HG03469 (cell line): ENCODE results near the gene UNC13C.
A peak's percentile ranks its signal among the peaks of the same experiment; 100 is the strongest.
"Not testable (repeated sequence)": the region's sequence is repeated elsewhere in the genome, so short reads cannot be mapped to it uniquely, and the experiment has no call there.

Experiments used
- ATAC-seq: cut with Tn5 transposase; IDR thresholded peaks from one replicate; pipeline ENCODE4 v1.9.1; 2021; ENCODE audit warnings: mild to moderate bottlenecking, moderate library complexity, moderate number of reproducible peaks; ENCODE audit not compliant: unreplicated experiment

Gene UNC13C

GRCh38 chr15:54428596-54428995 is 450.4 kb downstream of the UNC13C start:
- ATAC-seq = no peak

- ATAC-seq = not testable (repeated sequence)
Measured at GRCh38 chr15:54450288-54450687, 472.0 kb downstream of the UNC13C start.

GRCh38 chr15:54456413-54456812 is 478.2 kb downstream of the UNC13C start:
- ATAC-seq = no peak

- ATAC-seq = no peak
Measured at GRCh38 chr15:54462511-54462913, 484.3 kb downstream of the UNC13C start.

GRCh38 chr15:54481819-54482218 is 503.6 kb downstream of the UNC13C start:
- no peak for ATAC-seq

- no peak for ATAC-seq
Measured at GRCh38 chr15:54482251-54482650, 504.0 kb downstream of the UNC13C start.

- ATAC-seq = no peak
Measured at GRCh38 chr15:54500330-54500729, 522.1 kb downstream of the UNC13C start.

- no peak for ATAC-seq
Measured at GRCh38 chr15:54502416-54503075, 524.3 kb downstream of the UNC13C start.

- no peak for ATAC-seq
Measured at GRCh38 chr15:54504695-54505094, 526.5 kb downstream of the UNC13C start.

GRCh38 chr15:54506977-54507524 is 528.8 kb downstream of the UNC13C start:
- no peak for ATAC-seq

GRCh38 chr15:54514601-54515000 is 536.4 kb downstream of the UNC13C start:
- ATAC-seq = no peak

GRCh38 chr15:54515664-54516582 is 537.7 kb downstream of the UNC13C start:
- ATAC-seq = no peak

- no peak for ATAC-seq
Measured at GRCh38 chr15:54517366-54517765, 539.1 kb downstream of the UNC13C start.

GRCh38 chr15:54518156-54518882 is 540.1 kb downstream of the UNC13C start:
- ATAC-seq = no peak

GRCh38 chr15:54519577-54519976 is 541.3 kb downstream of the UNC13C start:
- ATAC-seq = peak; percentile 53

GRCh38 chr15:54520616-54521015 is 542.4 kb downstream of the UNC13C start:
- no peak for ATAC-seq

- no peak for ATAC-seq
Measured at GRCh38 chr15:54521206-54521605, 543.0 kb downstream of the UNC13C start.

GRCh38 chr15:54528021-54528420 is 549.8 kb downstream of the UNC13C start:
- no peak for ATAC-seq

GRCh38 chr15:54540721-54541120 is 562.5 kb downstream of the UNC13C start:
- ATAC-seq = no peak

GRCh38 chr15:54547491-54547890 is 569.2 kb downstream of the UNC13C start:
- ATAC-seq = no peak

- ATAC-seq = no peak
Measured at GRCh38 chr15:54550954-54551353, 572.7 kb downstream of the UNC13C start.
